ENCODE data around the gene KCNMA1. TPM values are rescaled to one million over a fixed set of nuclear protein-coding genes. Genes with fewer than 3 reads are reported as not detected.

KCNMA1 gene
- total RNA-seq, 2 donors from 2014 or later, result 5.9 to 9.3 TPM

DNA sequence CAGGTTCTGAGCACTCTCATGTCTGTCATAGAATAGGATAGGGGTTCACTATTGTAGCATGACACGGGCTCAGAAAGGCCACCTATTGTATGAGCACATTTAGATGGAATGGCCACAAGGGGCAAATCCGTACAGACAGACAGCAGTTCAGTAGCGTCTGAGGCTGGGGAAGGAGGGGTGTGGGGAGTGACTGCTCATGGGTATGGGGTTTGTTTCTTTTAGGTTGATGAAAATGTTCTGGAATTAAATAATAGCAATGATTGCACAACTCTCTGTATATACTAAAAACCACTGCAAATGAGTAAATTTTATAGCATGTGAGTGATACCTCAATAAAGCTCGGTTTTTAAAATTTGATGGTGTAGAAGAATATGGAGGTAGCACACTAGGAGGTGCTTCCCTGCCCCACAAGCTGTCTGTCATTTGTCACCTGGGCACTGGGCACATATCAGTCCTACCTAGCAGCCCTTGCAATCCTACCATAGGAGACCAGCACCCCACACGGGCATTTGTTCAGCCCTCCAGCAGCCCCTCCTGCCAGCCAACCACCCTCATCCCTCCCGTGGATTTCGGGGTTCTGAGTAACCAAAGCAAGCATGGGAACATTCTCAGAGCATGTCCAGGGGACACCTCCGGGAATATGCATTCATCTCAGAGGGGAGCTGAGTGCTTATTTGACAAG lies 35.2 kb downstream of the KCNMA1 start:
- H3K27ac ChIP-seq, result peak overlapping the region in 1 of 4 donors; percentile 57
- no peak for ATAC-seq
- intact Hi-C loops (cut with DNase I), result no loop called here
- H3K36me3 ChIP-seq (replicated peaks in 1 of 2; ENCODE audit: insufficient read depth in 1 of 2, low read depth in 2 of 2), result no peaks in the 10 kb centered on the region
- DNase-seq, result no peak
- H3K4me3 ChIP-seq, result no peak overlapping the region
- 79 to 82% methylated on average over 8 of the region's 8 CpGs for WGBS, 2 donors
- H3K27me3 ChIP-seq, result no peaks in the 10 kb centered on the region
- peaks cover 21% of the 10 kb centered on the region for H3K4me1 ChIP-seq
- no peak for TF ChIP-seq POLR2A (IDR thresholded peaks at IDR 0.05)
- TF ChIP-seq, protein P1, sequence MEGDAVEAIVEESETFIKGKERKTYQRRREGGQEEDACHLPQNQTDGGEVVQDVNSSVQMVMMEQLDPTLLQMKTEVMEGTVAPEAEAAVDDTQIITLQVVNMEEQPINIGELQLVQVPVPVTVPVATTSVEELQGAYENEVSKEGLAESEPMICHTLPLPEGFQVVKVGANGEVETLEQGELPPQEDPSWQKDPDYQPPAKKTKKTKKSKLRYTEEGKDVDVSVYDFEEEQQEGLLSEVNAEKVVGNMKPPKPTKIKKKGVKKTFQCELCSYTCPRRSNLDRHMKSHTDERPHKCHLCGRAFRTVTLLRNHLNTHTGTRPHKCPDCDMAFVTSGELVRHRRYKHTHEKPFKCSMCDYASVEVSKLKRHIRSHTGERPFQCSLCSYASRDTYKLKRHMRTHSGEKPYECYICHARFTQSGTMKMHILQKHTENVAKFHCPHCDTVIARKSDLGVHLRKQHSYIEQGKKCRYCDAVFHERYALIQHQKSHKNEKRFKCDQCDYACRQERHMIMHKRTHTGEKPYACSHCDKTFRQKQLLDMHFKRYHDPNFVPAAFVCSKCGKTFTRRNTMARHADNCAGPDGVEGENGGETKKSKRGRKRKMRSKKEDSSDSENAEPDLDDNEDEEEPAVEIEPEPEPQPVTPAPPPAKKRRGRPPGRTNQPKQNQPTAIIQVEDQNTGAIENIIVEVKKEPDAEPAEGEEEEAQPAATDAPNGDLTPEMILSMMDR (IDR thresholded peaks at IDR 0.05), result no peak
- H3K9me3 ChIP-seq, result no peaks in the 10 kb centered on the region

DNA sequence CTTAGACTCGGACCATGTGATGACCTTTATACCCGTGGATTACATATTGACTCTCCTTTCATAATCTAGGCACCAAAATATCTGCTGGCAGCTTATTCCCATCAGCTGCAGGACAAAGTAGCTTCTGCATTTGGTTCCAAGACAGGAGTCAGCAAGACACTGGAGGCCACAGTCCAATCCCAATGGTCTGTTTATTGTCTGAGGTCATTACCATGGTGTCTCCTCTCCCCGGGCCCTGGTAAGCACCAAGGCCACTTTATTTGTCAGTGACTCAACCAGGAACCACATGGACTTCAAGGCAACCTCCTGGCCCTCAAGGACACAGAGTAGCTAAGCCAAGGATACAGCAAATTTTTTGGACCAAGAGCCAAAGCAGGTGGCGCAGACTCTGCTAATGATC lies 36.1 kb downstream of the KCNMA1 start:
- 27 to 33% methylated on average over 4 of the region's 4 CpGs for WGBS, 2 donors
- H3K4me1 ChIP-seq, result peaks cover 21% of the 10 kb centered on the region
- no peaks in the 10 kb centered on the region for H3K36me3 ChIP-seq (replicated peaks in 1 of 2; ENCODE audit: insufficient read depth in 1 of 2, low read depth in 2 of 2)
- H3K4me3 ChIP-seq, result no peak overlapping the region
- peak; percentile 73 to 90 (median 78) for DNase-seq
- ATAC-seq, result peak; percentile 97
- H3K9me3 ChIP-seq, result no peaks in the 10 kb centered on the region
- TF ChIP-seq, protein P1 (IDR thresholded peaks at IDR 0.05), result no peak
- TF ChIP-seq POLR2A (IDR thresholded peaks at IDR 0.05), result no peak
- no peaks in the 10 kb centered on the region for H3K27me3 ChIP-seq
- intact Hi-C loops (cut with DNase I), result no loop called here
- peak overlapping the region in 2 of 4 donors; percentile 16 to 57 for H3K27ac ChIP-seq

DNA sequence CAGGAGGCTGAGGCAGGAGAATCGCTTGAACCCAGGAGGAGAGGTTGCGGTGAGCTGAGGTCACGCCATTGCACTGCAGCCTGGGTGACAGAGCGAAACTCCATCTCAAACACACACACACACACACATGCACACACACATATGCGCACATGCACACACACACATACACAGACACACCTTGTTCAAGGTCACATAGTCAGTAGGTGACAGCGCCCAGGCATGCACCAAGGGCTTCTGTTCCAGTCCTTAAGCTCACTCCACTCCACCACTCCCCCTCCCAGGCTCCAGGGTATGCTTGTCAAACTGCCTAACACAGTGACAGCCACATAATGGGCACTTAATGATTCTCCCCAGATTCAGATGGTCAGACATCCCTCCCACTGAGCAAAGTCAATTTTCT lies 37.0 kb downstream of the KCNMA1 start:
- Histone ChIP-seq H3K27me3 (no peaks in the 10 kb centered on the region), H3K36me3 (replicated peaks in 1 of 2; ENCODE audit: insufficient read depth in 1 of 2, low read depth in 2 of 2) (no peaks in the 10 kb centered on the region), H3K9me3 (no peaks in the 10 kb centered on the region), H3K4me3 (no peak overlapping the region), H3K4me1 (peaks cover 21% of the 10 kb centered on the region), H3K27ac (peak overlapping the region in 1 of 4 donors; percentile 57)
- WGBS, 2 donors, result 95 to 98% methylated on average over 6 of the region's 6 CpGs
- DNase-seq, result no peak
- TF ChIP-seq POLR2A (IDR thresholded peaks at IDR 0.05), result no peak
- TF ChIP-seq, protein P1 (IDR thresholded peaks at IDR 0.05), result no peak
- intact Hi-C loops (cut with DNase I), result no loop called here
- no peak for ATAC-seq

DNA sequence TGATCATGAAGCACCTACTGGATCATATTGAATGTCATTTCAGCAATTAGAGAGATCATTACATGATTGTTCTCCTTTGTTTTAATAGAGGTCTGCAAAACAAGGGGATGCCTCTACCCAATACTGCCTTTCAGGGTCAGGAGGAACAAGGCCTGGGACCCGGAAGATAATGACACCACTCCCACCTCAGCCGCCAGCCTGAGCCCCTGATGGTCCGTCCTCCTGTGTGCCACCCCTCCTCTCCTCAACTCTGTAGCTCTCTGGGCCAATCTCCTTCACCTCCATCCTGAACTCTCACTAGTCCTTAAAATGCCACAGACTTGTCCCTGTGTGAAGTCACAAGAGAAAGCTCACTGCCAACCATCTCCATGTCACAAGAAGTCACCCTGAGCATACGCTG lies 38.0 kb downstream of the KCNMA1 start:
- WGBS, 2 donors, result 93 to 96% methylated on average over 4 of the region's 4 CpGs
- Histone ChIP-seq H3K27me3 (no peaks in the 10 kb centered on the region), H3K4me3 (no peak overlapping the region), H3K4me1 (peaks cover 21% of the 10 kb centered on the region), H3K27ac (no peak overlapping the region), H3K9me3 (no peaks in the 10 kb centered on the region), H3K36me3 (replicated peaks in 1 of 2; ENCODE audit: insufficient read depth in 1 of 2, low read depth in 2 of 2) (no peaks in the 10 kb centered on the region)
- intact Hi-C loops (cut with DNase I), result no loop called here
- TF ChIP-seq, protein P1 (IDR thresholded peaks at IDR 0.05), result no peak
- TF ChIP-seq POLR2A (IDR thresholded peaks at IDR 0.05), result no peak
- ATAC-seq (no peak), DNase-seq (no peak)

DNA sequence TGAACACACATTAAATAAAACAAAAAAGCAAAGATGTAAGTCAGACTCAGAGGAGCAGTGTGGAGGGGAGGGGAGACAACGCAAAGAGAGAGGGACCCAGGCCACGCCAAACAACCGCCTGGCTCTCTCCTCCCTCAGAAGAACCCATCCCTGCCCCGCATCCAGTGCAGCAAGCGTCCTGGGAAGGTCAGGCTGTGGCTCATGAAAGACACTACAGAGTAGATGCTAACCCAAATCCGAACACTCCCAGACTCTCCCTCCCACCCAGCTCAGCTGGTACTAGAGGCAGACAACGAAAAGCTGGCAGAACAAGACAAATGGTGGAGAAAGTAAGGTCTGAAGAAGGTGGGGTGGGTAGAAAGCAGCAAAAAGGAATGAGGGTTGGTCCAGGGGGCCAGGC lies 39.0 kb downstream of the KCNMA1 start:
- peaks cover 21% of the 10 kb centered on the region for H3K4me1 ChIP-seq
- WGBS, 2 donors, result 75 to 78% methylated on average over 7 of the region's 7 CpGs
- no peak overlapping the region for H3K27ac ChIP-seq
- no peak overlapping the region for H3K4me3 ChIP-seq
- no peaks in the 10 kb centered on the region for H3K36me3 ChIP-seq (replicated peaks in 1 of 2; ENCODE audit: insufficient read depth in 1 of 2, low read depth in 2 of 2)
- intact Hi-C loops (cut with DNase I), result no loop called here
- no peaks in the 10 kb centered on the region for H3K27me3 ChIP-seq
- H3K9me3 ChIP-seq, result no peaks in the 10 kb centered on the region
- no peak for TF ChIP-seq POLR2A (IDR thresholded peaks at IDR 0.05)
- TF ChIP-seq, protein P1 (IDR thresholded peaks at IDR 0.05), result no peak
- ATAC-seq (no peak), DNase-seq (no peak)
